Endodermal cell (in vitro differentiated cells): ENCODE results near the gene SRGAP3. TPM values are rescaled to one million over a fixed set of nuclear protein-coding genes. Genes with fewer than 3 reads are reported as not detected.
A peak's percentile ranks its signal among the peaks of the same experiment; 100 is the strongest.

Experiments used
- DNase-seq: peaks from one replicate; pipeline ENCODE4 v3.0.0-alpha.2; 2017
- H3K27ac ChIP-seq: 2 replicates; pipeline ENCODE4 v1.5.1; 2013; ENCODE audit warnings: mild to moderate bottlenecking, low read depth, low read length, moderate library complexity
- H3K27me3 ChIP-seq: 2 replicates; pipeline ENCODE4 v1.6.1; 2013; ENCODE audit warnings: mild to moderate bottlenecking, low read length, moderate library complexity; ENCODE audit not compliant: insufficient read depth, control insufficient read depth, poor library complexity, severe bottlenecking
- H3K36me3 ChIP-seq: 2 replicates; pipeline ENCODE4 v1.7.0; 2013; ENCODE audit warnings: mild to moderate bottlenecking, low read length, moderate library complexity; ENCODE audit not compliant: control insufficient read depth, insufficient read depth
- H3K4me1 ChIP-seq: one replicate; pipeline ENCODE4 v1.7.0; 2013; ENCODE audit warnings: low read length; ENCODE audit not compliant: control insufficient read depth, insufficient read depth
- H3K4me3 ChIP-seq: 2 replicates; pipeline ENCODE4 v1.5.1; 2013; ENCODE audit warnings: mild to moderate bottlenecking, low read length, moderate library complexity
- H3K9ac ChIP-seq: 2 replicates; pipeline ENCODE4 v1.6.1; 2013; ENCODE audit warnings: mild to moderate bottlenecking, low read length, moderate library complexity; ENCODE audit not compliant: poor library complexity, severe bottlenecking; ENCODE audit errors: extremely low read depth
- H3K9me3 ChIP-seq: 2 replicates; pipeline ENCODE4 v1.6.1; 2013; ENCODE audit warnings: mild to moderate bottlenecking, low read length, moderate library complexity; ENCODE audit not compliant: control insufficient read depth
- H3K27ac Mint-ChIP-seq: 2 replicates; pipeline ENCODE4 v1.8.0; 2020; ENCODE audit warnings: mixed read lengths
- H3K27me3 Mint-ChIP-seq: 2 replicates; pipeline ENCODE4 v1.8.0; 2021; ENCODE audit warnings: mild to moderate bottlenecking, mixed read lengths; ENCODE audit not compliant: insufficient read depth
- H3K36me3 Mint-ChIP-seq: 2 replicates; pipeline ENCODE4 v1.8.0; 2020; ENCODE audit warnings: low read depth, mixed read lengths
- H3K4me1 Mint-ChIP-seq: 2 replicates; pipeline ENCODE4 v1.8.0; 2020; ENCODE audit warnings: mixed read lengths
- H3K4me3 Mint-ChIP-seq: 2 replicates; pipeline ENCODE4 v1.8.0; 2020; ENCODE audit warnings: mild to moderate bottlenecking, moderate library complexity, mixed read lengths
- H3K9me3 Mint-ChIP-seq: 2 replicates; pipeline ENCODE4 v1.8.0; 2020; ENCODE audit warnings: mild to moderate bottlenecking, mixed read lengths
- WGBS, 2 experiments: methylation state at CpG; one replicate each; pipeline versions ENCODE4 v1.1.5 to v1.1.7; 2013; ENCODE audit warnings: missing lambda C conversion rate in 2 of 2, mixed read lengths in 1 of 2; ENCODE audit not compliant: insufficient coverage in 1 of 2, insufficient read length in 1 of 2; 5-methylcytosine and 5-hydroxymethylcytosine counted together
- total RNA-seq, 2 donors: library from RNA; stranded (reverse); fragmentation: NEBNext Ultra II Directional in 1 of 2; extraction: Animal tissue kit (Norgen Biotek cat#: 25700) in 1 of 2; gene quantifications; 2 replicates in 1 of 2; 3 replicates in 1 of 2; pipeline ENCODE4 v1.2.1, GENCODE V29; 2021
- TF ChIP-seq, protein P1 (sequence below): fragments of 200-600 bp; sonication (generic); conservative IDR thresholded peaks from 2 replicates; pipeline ENCODE4 v1.5.0; 2021; ENCODE audit warnings: antibody characterized with exemption, mild to moderate bottlenecking

Gene SRGAP3
- total RNA-seq, 2 donors from 2014 or later, result 5.0 to 8.1 TPM

- H3K9me3 ChIP-seq, result peaks cover 5% of the 10 kb centered on the region
- no peak overlapping the region for H3K27ac ChIP-seq
- no peaks in the 10 kb centered on the region for H3K27me3 ChIP-seq
- no peak overlapping the region for H3K4me3 Mint-ChIP-seq
- no peak overlapping the region for H3K27ac Mint-ChIP-seq
- WGBS, 2 experiments, result 96% methylated on average over 1 of the region's 1 CpG; no CpG with 5 or more reads in 1 of the 2 experiments
- TF ChIP-seq, protein P1, sequence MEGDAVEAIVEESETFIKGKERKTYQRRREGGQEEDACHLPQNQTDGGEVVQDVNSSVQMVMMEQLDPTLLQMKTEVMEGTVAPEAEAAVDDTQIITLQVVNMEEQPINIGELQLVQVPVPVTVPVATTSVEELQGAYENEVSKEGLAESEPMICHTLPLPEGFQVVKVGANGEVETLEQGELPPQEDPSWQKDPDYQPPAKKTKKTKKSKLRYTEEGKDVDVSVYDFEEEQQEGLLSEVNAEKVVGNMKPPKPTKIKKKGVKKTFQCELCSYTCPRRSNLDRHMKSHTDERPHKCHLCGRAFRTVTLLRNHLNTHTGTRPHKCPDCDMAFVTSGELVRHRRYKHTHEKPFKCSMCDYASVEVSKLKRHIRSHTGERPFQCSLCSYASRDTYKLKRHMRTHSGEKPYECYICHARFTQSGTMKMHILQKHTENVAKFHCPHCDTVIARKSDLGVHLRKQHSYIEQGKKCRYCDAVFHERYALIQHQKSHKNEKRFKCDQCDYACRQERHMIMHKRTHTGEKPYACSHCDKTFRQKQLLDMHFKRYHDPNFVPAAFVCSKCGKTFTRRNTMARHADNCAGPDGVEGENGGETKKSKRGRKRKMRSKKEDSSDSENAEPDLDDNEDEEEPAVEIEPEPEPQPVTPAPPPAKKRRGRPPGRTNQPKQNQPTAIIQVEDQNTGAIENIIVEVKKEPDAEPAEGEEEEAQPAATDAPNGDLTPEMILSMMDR, result peak; percentile 69
- H3K9ac ChIP-seq, result no peak overlapping the region
- peaks cover 53% of the 10 kb centered on the region for H3K36me3 ChIP-seq
- no peak overlapping the region for H3K4me3 ChIP-seq
- no peaks in the 10 kb centered on the region for H3K4me1 ChIP-seq
- no peak for DNase-seq
- H3K4me1 Mint-ChIP-seq, result no peaks in the 10 kb centered on the region
- peaks cover 6% of the 10 kb centered on the region for H3K9me3 Mint-ChIP-seq
- no peaks in the 10 kb centered on the region for H3K27me3 Mint-ChIP-seq
- peaks cover 20% of the 10 kb centered on the region for H3K36me3 Mint-ChIP-seq
Measured at GRCh38 chr3:8938021-8938420, 311.4 kb downstream of the SRGAP3 start.

DNA sequence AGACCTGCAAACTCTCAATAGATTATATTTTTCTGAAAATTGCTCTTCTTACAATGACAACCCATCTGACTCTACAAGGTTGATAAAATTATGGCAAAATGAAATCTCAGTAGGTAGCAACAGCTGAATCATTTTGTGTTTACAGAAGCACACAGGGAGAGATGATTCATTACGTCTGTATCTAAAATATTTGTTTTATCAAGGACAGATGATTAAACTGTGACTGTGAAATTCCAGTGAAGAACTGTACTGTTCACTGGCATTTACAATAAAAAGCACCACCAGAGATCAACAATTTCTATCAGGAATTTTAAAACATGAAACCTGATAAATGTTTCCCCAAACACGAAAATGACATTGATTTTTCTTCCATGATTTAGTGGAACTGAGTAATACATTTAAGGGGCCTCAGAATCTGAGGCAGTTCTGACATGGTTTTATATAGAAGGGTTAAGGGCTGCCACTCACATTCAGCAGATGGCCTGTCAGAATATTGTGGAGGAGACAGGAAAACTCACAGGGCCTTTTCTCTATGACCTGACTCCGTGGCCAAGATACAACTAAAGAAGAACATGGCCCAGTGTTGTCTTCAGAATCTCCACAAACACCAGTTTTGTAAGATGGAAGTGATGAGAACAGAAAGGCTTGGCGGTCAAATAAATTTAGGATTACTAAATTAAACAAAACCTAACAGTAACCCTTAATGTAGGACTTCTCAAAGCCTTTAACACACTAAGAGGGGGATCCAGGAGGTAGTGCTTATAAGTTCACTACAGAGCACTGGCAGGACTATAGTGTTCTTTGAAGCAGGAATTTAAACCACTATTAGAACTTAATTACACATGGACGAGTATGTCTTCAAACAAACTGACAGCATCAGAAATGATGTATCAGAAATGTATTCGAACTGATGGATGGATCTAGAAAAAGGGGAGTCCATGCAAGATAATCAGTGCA, 312.1 kb downstream of the SRGAP3 start:
- no peak overlapping the region for H3K4me3 ChIP-seq
- Mint-ChIP-seq H3K27me3 (no peaks in the 10 kb centered on the region), H3K36me3 (peaks cover 13% of the 10 kb centered on the region), H3K4me1 (no peaks in the 10 kb centered on the region), H3K9me3 (no peaks in the 10 kb centered on the region), H3K27ac (no peak overlapping the region), H3K4me3 (no peak overlapping the region)
- no peaks in the 10 kb centered on the region for H3K4me1 ChIP-seq
- TF ChIP-seq, protein P1, result no peak
- H3K9ac ChIP-seq, result no peak overlapping the region
- H3K36me3 ChIP-seq, result peaks cover 49% of the 10 kb centered on the region
- H3K27ac ChIP-seq, result no peak overlapping the region
- DNase-seq, result no peak
- WGBS, 2 experiments, result 82% methylated on average over 3 to 5 of the region's 6 CpGs
- no peaks in the 10 kb centered on the region for H3K9me3 ChIP-seq
- H3K27me3 ChIP-seq, result no peaks in the 10 kb centered on the region

DNA sequence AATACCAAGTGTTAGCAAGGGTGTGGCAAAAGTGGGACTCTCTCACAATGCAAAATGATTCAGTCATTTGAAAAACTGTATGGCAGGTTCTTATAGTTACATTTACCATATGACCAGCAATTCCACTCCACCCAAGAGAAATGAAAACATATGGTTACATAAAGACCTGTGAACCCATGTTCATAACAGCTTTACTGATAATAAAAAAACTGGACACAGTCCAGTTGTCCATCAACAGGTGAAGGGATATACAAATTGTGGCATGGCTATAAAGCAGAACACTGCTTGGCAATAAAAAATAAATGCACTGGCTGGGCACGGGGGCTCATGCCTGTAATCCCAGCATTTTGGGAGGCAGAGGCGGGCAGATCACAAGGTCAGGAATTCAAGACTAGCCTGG, 316.9 kb downstream of the SRGAP3 start:
- no peak overlapping the region for H3K9ac ChIP-seq
- no peak overlapping the region for H3K4me3 ChIP-seq
- peaks cover 12% of the 10 kb centered on the region for H3K36me3 Mint-ChIP-seq
- H3K4me3 Mint-ChIP-seq, result no peak overlapping the region
- H3K27me3 ChIP-seq, result no peaks in the 10 kb centered on the region
- TF ChIP-seq, protein P1, result no peak
- no peaks in the 10 kb centered on the region for H3K9me3 Mint-ChIP-seq
- peaks cover 3% of the 10 kb centered on the region for H3K9me3 ChIP-seq
- no peak for DNase-seq
- H3K27ac ChIP-seq, result no peak overlapping the region
- no peaks in the 10 kb centered on the region for H3K27me3 Mint-ChIP-seq
- 84 to 100% methylated on average over 2 of the region's 2 CpGs for WGBS, 2 experiments
- no peaks in the 10 kb centered on the region for H3K4me1 Mint-ChIP-seq
- H3K36me3 ChIP-seq, result peaks cover 20% of the 10 kb centered on the region
- H3K27ac Mint-ChIP-seq, result no peak overlapping the region
- no peaks in the 10 kb centered on the region for H3K4me1 ChIP-seq
